BJ (cell line): ENCODE measurements around the gene RAPSN. TPM values are rescaled to one million over a fixed set of nuclear protein-coding genes. Genes with fewer than 3 reads are reported as not detected.

Experiments used
- CTCF ChIA-PET: fragments of 350-600 bp; formaldehyde crosslinking; extraction: SDS; loops from one replicate; lab custom pipeline; 2021; ENCODE audit warnings: antibody characterized with exemption, inconsistent platforms; lab: Yijun Ruan, JAX
- POLR2A ChIA-PET: fragments of 300-600 bp; sonication (Branson Sonifier 250); formaldehyde crosslinking; extraction: SDS; loops from one replicate; lab custom pipeline; 2021; ENCODE audit warnings: antibody characterized with exemption; lab: Charles Lee
- DNase-seq: peaks from one replicate; pipeline ENCODE4 v3.0.0-alpha.2; 2011; ENCODE audit warnings: low read depth
- H3K27me3 ChIP-seq: 2 replicates; pipeline ENCODE4 v1.6.0; 2011; ENCODE audit warnings: low read length; ENCODE audit not compliant: control insufficient read depth, insufficient read depth
- H3K36me3 ChIP-seq: 2 replicates; pipeline ENCODE4 v1.5.1; 2011; ENCODE audit warnings: low read length; ENCODE audit not compliant: control insufficient read depth, insufficient read depth
- H3K4me3 ChIP-seq: 2 replicates; pipeline ENCODE4 v1.5.1; 2011; ENCODE audit warnings: low read depth, mild to moderate bottlenecking, control low read depth, low read length
- CTCF ChIP-seq: IDR thresholded peaks from 2 replicates; pipeline ENCODE4 v1.5.1; 2011; ENCODE audit warnings: low read depth, mild to moderate bottlenecking, control low read depth, inconsistent platforms, low read length, moderate library complexity; ENCODE audit not compliant: insufficient read depth
- polyA plus RNA-seq: library from polyadenylated mRNA; depleted of rRNA; stranded (reverse); fragments of >200 nt; gene quantifications from 2 replicates; pipeline ENCODE4 v1.2.3, GENCODE V29; 2011

Gene RAPSN
- polyA plus RNA-seq, 1 experiment = 0.10 TPM

- CTCF ChIA-PET = interaction anchor here (0.9 to 3.9 kb wide), 2 partner anchors 13 to 30 kb away, joined by 3 to 20 read pairs; no protein-coding TSS in a partner anchor
Measured at GRCh38 chr11:47403571-47403970, 45.4 kb downstream of the RAPSN start.

GRCh38 chr11:47403135-47403534 is 45.8 kb downstream of the RAPSN start:
- Histone ChIP-seq H3K4me3 (no peak overlapping the region), H3K27me3 (no peaks in the 10 kb centered on the region), H3K36me3 (no peaks in the 10 kb centered on the region)
- POLR2A ChIA-PET = no interaction called here
- DNase-seq = no peak
- TF ChIP-seq CTCF = no peak
- CTCF ChIA-PET = interaction anchor here (0.9 to 3.9 kb wide), 2 partner anchors 13 to 30 kb away, joined by 3 to 20 read pairs; no protein-coding TSS in a partner anchor

More at GRCh38 chr11:47403571-47403970, 45.4 kb downstream of the RAPSN start:
- H3K4me3 ChIP-seq = no peak overlapping the region
- TF ChIP-seq CTCF = no peak
- no peaks in the 10 kb centered on the region for H3K36me3 ChIP-seq
- no peaks in the 10 kb centered on the region for H3K27me3 ChIP-seq
- DNase-seq = no peak
- POLR2A ChIA-PET = no interaction called here

GRCh38 chr11:47400768-47401279 is 48.1 kb downstream of the RAPSN start:
- ChIA-PET CTCF (interaction anchor here (0.6 kb wide), 1 partner anchor 27 kb away, joined by 4 read pairs; no protein-coding TSS in a partner anchor), POLR2A (interaction anchor here (0.6 kb wide), 1 partner anchor 12 kb away, joined by 3 read pairs; no protein-coding TSS in a partner anchor)
- Histone ChIP-seq H3K36me3 (no peaks in the 10 kb centered on the region), H3K4me3 (no peak overlapping the region), H3K27me3 (no peaks in the 10 kb centered on the region)
- no peak for TF ChIP-seq CTCF
- DNase-seq = no peak

GRCh38 chr11:47399860-47400767 is 48.8 kb downstream of the RAPSN start:
- DNase-seq = no peak
- Histone ChIP-seq H3K36me3 (no peaks in the 10 kb centered on the region), H3K4me3 (peak overlapping the region; percentile 47), H3K27me3 (no peaks in the 10 kb centered on the region)
- POLR2A ChIA-PET = interaction anchor here (0.6 kb wide), 1 partner anchor 13 kb away, joined by 3 read pairs; no protein-coding TSS in a partner anchor
- TF ChIP-seq CTCF = no peak
- CTCF ChIA-PET = interaction anchor here (0.6 to 1.6 kb wide), 7 partner anchors 12 to 342 kb away, joined by 3 to 11 read pairs (median 3); no protein-coding TSS in a partner anchor

GRCh38 chr11:47398551-47398950 is 50.4 kb downstream of the RAPSN start:
- ChIA-PET CTCF (interaction anchor here (1.0 to 1.6 kb wide), 2 partner anchors 13 to 24 kb away, joined by 7 to 11 read pairs; no protein-coding TSS in a partner anchor), POLR2A (no interaction called here)
- H3K27me3 ChIP-seq = no peaks in the 10 kb centered on the region
- no peak for DNase-seq
- no peak overlapping the region for H3K4me3 ChIP-seq
- no peak for TF ChIP-seq CTCF
- H3K36me3 ChIP-seq = no peaks in the 10 kb centered on the region
